ENCODE results near the gene CACUL1.

- TF ChIP-seq CTCF (IDR thresholded peaks at IDR 0.05) (no peak), POLR2A (IDR thresholded peaks at IDR 0.05) (no peak)
Observed at GRCh38 chr10:118754556-118755423, at the start of gene CACUL1.
